Measurements from ENCODE around the gene DMD. TPM values are rescaled to one million over a fixed set of nuclear protein-coding genes. Genes with fewer than 3 reads are reported as not detected.

DMD gene
- total and polyA plus RNA-seq, 2 of the 8 experiments (the other 6 are each of a cell fraction or from before 2014, with no cell fraction given) = 4.8 to 7.4 TPM

GRCh38 chrX:33062041-33062440, 149.3 kb downstream of the DMD start (continued):
- no peak for TF ChIP-seq USF2 (IDR thresholded peaks at IDR 0.05; ENCODE audit: low read length)
- no peak for TF ChIP-seq SP1 (IDR thresholded peaks at IDR 0.05; ENCODE audit: low read depth, low read length)
- no peak for TF ChIP-seq NRF1 (IDR thresholded peaks at IDR 0.05; ENCODE audit: low read depth, low read length)
- TF ChIP-seq SIN3A (conservative IDR thresholded peaks at IDR 0.05 in 1 of 2, IDR thresholded peaks at IDR 0.05 in 1 of 2; ENCODE audit: low read depth in 1 of 2, low read length in 2 of 2) = no peak
- TF ChIP-seq SIX5 (IDR thresholded peaks at IDR 0.05; ENCODE audit: low read depth, low read length) = no peak

Measured in H1 (cell line).